ENCODE measurements around the gene HSCB. TPM values are rescaled to one million over a fixed set of nuclear protein-coding genes. Genes with fewer than 3 reads are reported as not detected.

The HSCB gene
- total and polyA plus RNA-seq, 9 of the 15 experiments (the other 6 are each of a cell fraction or from before 2014, with no cell fraction given): 2.6 to 13.1 (median 8.6) TPM

- TF ChIP-seq E2F6 (IDR thresholded peaks at IDR 0.05; ENCODE audit: borderline replicate concordance in 1 of 2, extremely low read depth in 1 of 2, insufficient read depth in 1 of 2, insufficient read length in 1 of 2, low read depth in 1 of 2, low read length in 1 of 2, poor library complexity in 1 of 2, severe bottlenecking in 1 of 2) (no peak), WHSC1 (IDR thresholded peaks at IDR 0.05; ENCODE audit: low read length) (no peak), MBD1 (CRISPR knock-in tag; IDR thresholded peaks at IDR 0.05) (no peak), RBM15 (IDR thresholded peaks at IDR 0.05; ENCODE audit: insufficient read depth, low read length) (no peak), NRF1 (conservative IDR thresholded peaks at IDR 0.05 in 1 of 2, IDR thresholded peaks at IDR 0.05 in 1 of 2) (no peak)
These were observed 27.7 kb downstream of the HSCB start (continued) for GRCh38 chr22:28769394-28770085.

- Histone ChIP-seq H3K9ac (ENCODE audit: insufficient read depth in 1 of 2, low read depth in 2 of 2, low read length in 2 of 2) (no peak overlapping the region), H3K27me3 (ENCODE audit: control insufficient read depth in 2 of 2, insufficient read depth in 2 of 2, low read length in 2 of 2) (no peaks in the 10 kb centered on the region), H3K9me1 (ENCODE audit: control insufficient read depth, insufficient read depth, low read length) (no peaks in the 10 kb centered on the region), H3K4me2 (ENCODE audit: insufficient read depth, low read length) (no peak overlapping the region), H3K9me3 (replicated peaks; ENCODE audit: control insufficient read depth, insufficient read depth, low read depth, low read length) (no peaks in the 10 kb centered on the region), H3K4me3 (no peak overlapping the region), H2AFZ (ENCODE audit: low read depth, low read length) (0 out of 2 replicates have a peak overlapping the region, but pooled peaks have one; percentile 16), H3K4me1 (replicated peaks in 1 of 2; ENCODE audit: control insufficient read depth in 2 of 2, insufficient read depth in 2 of 2, low read length in 2 of 2) (peaks cover 3 to 6% of the 10 kb centered on the region in 2 experiments; a peak in 2 of 5 replicates), H4K20me1 (replicated peaks; ENCODE audit: control insufficient read depth, insufficient read depth, low read length) (no peaks in the 10 kb centered on the region), H3K36me3 (ENCODE audit: control insufficient read depth, insufficient read depth, low read length) (peaks cover 20% of the 10 kb centered on the region; the same call in 1 of the 3 replicates), H3K27ac (ENCODE audit: extremely low read depth, low read depth, low read length) (no peak overlapping the region), H3K79me2 (ENCODE audit: control insufficient read depth, insufficient read depth, low read length) (peaks cover 23% of the 10 kb centered on the region)
- ChIA-PET CTCF (ENCODE audit: low intra/inter-chr PET ratio) (no interaction called here), POLR2A (interaction anchor here (1.1 to 1.2 kb wide), 3 partner anchors 12 to 47 kb away, joined by 3 to 5 read pairs (median 3); no protein-coding TSS in a partner anchor)
- no peak for FAIRE-seq
- 52% methylated on average over 4 of the region's 5 CpGs for WGBS (ENCODE audit: insufficient coverage, low coverage, missing lambda C conversion rate)
- TF ChIP-seq TAL1 (IDR thresholded peaks at IDR 0.05): no peak
- no peak for TF ChIP-seq ADNP (tag; IDR thresholded peaks at IDR 0.05)
- TF ChIP-seq PHF8 (IDR thresholded peaks at IDR 0.05; ENCODE audit: borderline replicate concordance, low read length): no peak
- TF ChIP-seq TRIM24 (IDR thresholded peaks at IDR 0.05): no peak
- no peak for TF ChIP-seq ELK3 (CRISPR knock-in tag; IDR thresholded peaks at IDR 0.05)
- in situ Hi-C loops (cut with MboI) (no loop called here), intact Hi-C loops (cut with micrococcal nuclease) (no loop called here)
- DNase-seq (ENCODE audit: extremely low read depth in 1 of 4, low spot score in 3 of 4): no peak
- ATAC-seq: no peak
- no TSS peak for BruUV-seq (replicated peaks)
These were observed 29.5 kb downstream of the HSCB start for GRCh38 chr22:28771195-28771791.

Measured in K562 (cell line).